H1 (cell line): ENCODE measurements around the gene KCNH6. TPM values are rescaled to one million over a fixed set of nuclear protein-coding genes. Genes with fewer than 3 reads are reported as not detected.

Source experiments
- CTCF ChIA-PET: fragments of 300-600 bp; sonication (Branson Sonifier 250); formaldehyde crosslinking; loops from one replicate; lab custom pipeline; 2021; ENCODE audit not compliant: partially characterized antibody; lab: Charles Lee
- POLR2A ChIA-PET: fragments of 300-600 bp; sonication (Branson Sonifier 250); formaldehyde crosslinking; loops from one replicate; lab custom pipeline; 2021; ENCODE audit warnings: inconsistent platforms; ENCODE audit not compliant: partially characterized antibody; lab: Charles Lee
- DNase-seq, 2 experiments: peaks; one replicate each; pipeline versions ENCODE4 v3.0.0 to v3.0.0-alpha.2; 2010 to 2022; ENCODE audit warnings: low spot score in 2 of 2, low read depth in 1 of 2, mixed read lengths in 1 of 2
- FAIRE-seq: peaks from 2 replicates; lab custom pipeline; 2011; peaks lifted over from hg19 to GRCh38; lab: Jason Lieb, UNC
- H2AFZ ChIP-seq: 2 replicates; pipeline ENCODE4 v1.8.1; 2012; ENCODE audit warnings: low read length, inconsistent platforms
- H2AK5ac ChIP-seq: 2 replicates; pipeline ENCODE4 v1.6.1; 2013; ENCODE audit warnings: low read depth, low read length
- H2BK120ac ChIP-seq: replicated peaks from 2 replicates; pipeline ENCODE3; 2013; ENCODE audit warnings: low read depth, low read length, inconsistent platforms
- H2BK12ac ChIP-seq: 2 replicates; pipeline ENCODE4 v1.6.1; 2013; ENCODE audit warnings: low read depth, low read length
- H2BK15ac ChIP-seq: 2 replicates; pipeline ENCODE4 v1.6.1; 2013; ENCODE audit warnings: low read length
- H2BK20ac ChIP-seq: 2 replicates; pipeline ENCODE4 v1.6.1; 2013; ENCODE audit warnings: low read length
- H2BK5ac ChIP-seq: 2 replicates; pipeline ENCODE4 v1.6.1; 2013; ENCODE audit warnings: low read depth, low read length
- H3K14ac ChIP-seq: 2 replicates; pipeline ENCODE4 v1.6.1; 2013; ENCODE audit warnings: inconsistent platforms; ENCODE audit not compliant: insufficient read length
- H3K18ac ChIP-seq: 2 replicates; pipeline ENCODE4 v1.6.1; 2013; ENCODE audit warnings: low read length; ENCODE audit errors: extremely low read depth
- H3K23ac ChIP-seq: 2 replicates; pipeline ENCODE4 v1.6.1; 2013; ENCODE audit warnings: inconsistent platforms; ENCODE audit not compliant: insufficient read length
- H3K23me2 ChIP-seq: 2 replicates; pipeline ENCODE4 v1.6.1; 2013; ENCODE audit warnings: low read depth, low read length
- H3K27ac ChIP-seq: 2 replicates; pipeline ENCODE4 v1.6.1; 2011; ENCODE audit warnings: low read depth, low read length, inconsistent platforms
- H3K27me3 ChIP-seq, 4 experiments: replicated peaks in 1 of 4; 1 replicate in 1 of 4; 2 replicates in 3 of 4; pipeline versions ENCODE4 v1.6.1 to v1.8.1; 2011 to 2013; ENCODE audit warnings: low read length in 3 of 4, mild to moderate bottlenecking in 3 of 4, inconsistent platforms in 2 of 4, mixed read lengths in 2 of 4, moderate library complexity in 1 of 4; ENCODE audit not compliant: control insufficient read depth in 3 of 4, insufficient read depth in 3 of 4; ENCODE audit errors: extremely low read depth in 1 of 4
- H3K36me3 ChIP-seq, 4 experiments: 2 replicates each; pipeline versions ENCODE4 v1.6.1 to v1.8.1; 2011 to 2013; ENCODE audit warnings: mild to moderate bottlenecking in 4 of 4, low read length in 3 of 4, moderate library complexity in 2 of 4, control low read depth in 1 of 4, inconsistent platforms in 1 of 4; ENCODE audit not compliant: insufficient read depth in 4 of 4, control insufficient read depth in 2 of 4
- H3K4ac ChIP-seq: replicated peaks from 2 replicates; pipeline ENCODE3; 2013; ENCODE audit warnings: low read length, low read depth, mixed read lengths, inconsistent platforms; ENCODE audit not compliant: insufficient read length
- H3K4me1 ChIP-seq, 4 experiments: replicated peaks in 1 of 4; 1 replicate in 1 of 4; 2 replicates in 3 of 4; pipeline versions ENCODE4 v1.6.1 to v1.8.1; 2011 to 2013; ENCODE audit warnings: low read length in 3 of 4, inconsistent platforms in 2 of 4, mixed read lengths in 1 of 4; ENCODE audit not compliant: insufficient read depth in 4 of 4, control insufficient read depth in 3 of 4
- H3K4me2 ChIP-seq, 2 experiments: 2 replicates each; pipeline versions ENCODE4 v1.6.1 to v1.8.1; 2011 to 2013; ENCODE audit warnings: low read depth in 2 of 2, low read length in 2 of 2, control low read depth in 1 of 2, inconsistent platforms in 1 of 2, mild to moderate bottlenecking in 1 of 2; ENCODE audit not compliant: insufficient read depth in 1 of 2
- H3K4me3 ChIP-seq, 4 experiments: fragments of 200-600, 300-600 bp in 1 of 4; sonication (generic), shearing (Covaris generic), sonication (Bioruptor Twin) in 1 of 4; 2 replicates each; pipeline versions ENCODE4 v1.5.1 to v1.8.1; 2011 to 2016; ENCODE audit warnings: low read length in 4 of 4, low read depth in 3 of 4, control low read depth in 2 of 4, inconsistent platforms in 2 of 4, mild to moderate bottlenecking in 2 of 4, mixed read lengths in 1 of 4, moderate library complexity in 1 of 4; ENCODE audit not compliant: insufficient read depth in 2 of 4; ENCODE audit errors: extremely low read depth in 1 of 4
- H3K56ac ChIP-seq: replicated peaks from 2 replicates; pipeline ENCODE3; 2013; ENCODE audit warnings: low read depth, mild to moderate bottlenecking, mixed read lengths, low read length, inconsistent platforms; ENCODE audit not compliant: insufficient read length
- H3K79me1 ChIP-seq: 2 replicates; pipeline ENCODE4 v1.6.1; 2013; ENCODE audit warnings: low read depth, low read length, control low read depth
- H3K79me2 ChIP-seq, 2 experiments: 2 replicates each; pipeline versions ENCODE4 v1.6.1 to v1.8.1; 2012 to 2013; ENCODE audit warnings: low read length in 2 of 2, mild to moderate bottlenecking in 2 of 2, inconsistent platforms in 1 of 2; ENCODE audit not compliant: insufficient read depth in 2 of 2, control insufficient read depth in 1 of 2
- H3K9ac ChIP-seq, 4 experiments: replicated peaks in 1 of 4; 1 replicate in 1 of 4; 2 replicates in 3 of 4; pipeline versions ENCODE4 v1.6.1 to v1.8.1; 2011 to 2013; ENCODE audit warnings: low read depth in 3 of 4, low read length in 3 of 4, control low read depth in 2 of 4, mild to moderate bottlenecking in 2 of 4, moderate library complexity in 2 of 4, inconsistent platforms in 1 of 4; ENCODE audit errors: extremely low read depth in 1 of 4
- H3K9me3 ChIP-seq, 2 experiments: 2 replicates each; pipeline versions ENCODE4 v1.6.1 to v1.8.1; 2012 to 2013; ENCODE audit warnings: mild to moderate bottlenecking in 2 of 2, moderate library complexity in 2 of 2, control low read depth in 1 of 2, inconsistent platforms in 1 of 2, low read depth in 1 of 2, low read length in 1 of 2, mixed read lengths in 1 of 2; ENCODE audit not compliant: insufficient read depth in 2 of 2
- H4K20me1 ChIP-seq, 2 experiments: replicated peaks in 1 of 2; 2 replicates each; pipeline versions ENCODE3 to v1.8.1; 2011 to 2013; ENCODE audit warnings: inconsistent platforms in 2 of 2, low read length in 2 of 2, mild to moderate bottlenecking in 1 of 2; ENCODE audit not compliant: insufficient read depth in 2 of 2, control insufficient read depth in 1 of 2
- H4K5ac ChIP-seq: 2 replicates; pipeline ENCODE4 v1.6.1; 2013; ENCODE audit warnings: low read length, low read depth, mixed read lengths, inconsistent platforms; ENCODE audit not compliant: insufficient read length
- H4K8ac ChIP-seq: 2 replicates; pipeline ENCODE4 v1.8.0; 2013; ENCODE audit warnings: mild to moderate bottlenecking, moderate library complexity, low read length, inconsistent platforms; ENCODE audit not compliant: insufficient read depth; ENCODE audit errors: extremely low read depth
- H4K91ac ChIP-seq: replicated peaks from 2 replicates; pipeline ENCODE3; 2013; ENCODE audit warnings: low read length, mixed read lengths, inconsistent platforms; ENCODE audit not compliant: insufficient read length
- HDAC2 ChIP-seq, 2 experiments: fragments of 300-600 bp in 1 of 2; sonication (generic) in 1 of 2; IDR thresholded peaks; 2 replicates each; pipeline ENCODE4 v1.6.1; 2011 to 2012; ENCODE audit warnings: low read depth in 2 of 2, low read length in 2 of 2, mild to moderate bottlenecking in 2 of 2, moderate library complexity in 2 of 2, borderline replicate concordance in 1 of 2, inconsistent platforms in 1 of 2
- RAD21 ChIP-seq, 2 experiments: IDR thresholded peaks in 1 of 2; conservative IDR thresholded peaks in 1 of 2; 2 replicates each; pipeline ENCODE4 v1.6.1; 2011; ENCODE audit warnings: low read depth in 2 of 2, low read length in 2 of 2, improper control_type of control experiment in 1 of 2, inconsistent platforms in 1 of 2, mild to moderate bottlenecking in 1 of 2, moderate library complexity in 1 of 2
- WGBS, 2 experiments: shearing (Covaris generic) in 1 of 2; methylation state at CpG; one replicate each; pipeline versions ENCODE4 v1.1.6 to v1.1.7; 2013 to 2015; ENCODE audit warnings: low lambda C conversion rate in 2 of 2, mixed read lengths in 2 of 2, inconsistent platforms in 1 of 2, low coverage in 1 of 2, missing lambda C conversion rate in 1 of 2; ENCODE audit not compliant: insufficient replicate concordance in 2 of 2, insufficient coverage in 1 of 2, insufficient read length in 1 of 2; ENCODE audit errors: extremely low coverage in 1 of 2, missing lambda C conversion rate in 1 of 2; 5-methylcytosine and 5-hydroxymethylcytosine counted together
- polyA plus RNA-seq, 7 experiments: library from polyadenylated mRNA; depleted of rRNA in 3 of 7; stranded (reverse) in 5 of 7; unstranded in 2 of 7; fragments of >200 nt in 5 of 7; fragments of 200-250 nt in 2 of 7; gene quantifications; 1 replicate in 5 of 7; 2 replicates in 1 of 7; 4 replicates in 1 of 7; pipeline versions ENCODE4 v1.2.1 to v1.2.3, GENCODE V29; 2011 to 2013; ENCODE audit warnings: missing spikeins in 2 of 7, mixed read lengths in 2 of 7
- total RNA-seq: library from RNA; stranded (reverse); fragmentation: NEBNext Ultra II Directional; extraction: Animal tissue kit (Norgen Biotek cat#: 25700); gene quantifications from 2 replicates; pipeline ENCODE4 v1.2.1, GENCODE V29; 2021

The KCNH6 gene
- total and polyA plus RNA-seq, 2 of the 8 experiments (the other 6 are each of a cell fraction or from before 2014, with no cell fraction given): 1.8 to 3.6 TPM

- 98% methylated on average over 6 of the region's 6 CpGs; no CpG with 5 or more reads in 1 of the 2 experiments for WGBS, 2 experiments
- Histone ChIP-seq H3K56ac (no peak overlapping the region), H3K4ac (no peak overlapping the region), H2BK5ac (no peak overlapping the region), H3K9ac (no peak overlapping the region), H3K14ac (no peak overlapping the region), H3K27me3 (peaks cover 0 to 4% (median 0%) of the 10 kb centered on the region in 4 experiments; a peak in 1 of 7 replicates), H3K9me3 (no peaks in the 10 kb centered on the region), H2AFZ (no peak overlapping the region), H3K36me3 (no peaks in the 10 kb centered on the region), H4K91ac (no peak overlapping the region), H2BK12ac (no peak overlapping the region), H4K20me1 (peaks cover 0 to 2% of the 10 kb centered on the region in 2 experiments), H2BK15ac (no peak overlapping the region), H4K8ac (no peak overlapping the region), H2BK120ac (no peak overlapping the region), H2AK5ac (no peak overlapping the region), H3K23me2 (no peaks in the 10 kb centered on the region), H3K4me3 (no peak overlapping the region), H3K23ac (no peak overlapping the region), H3K18ac (no peak overlapping the region), H3K27ac (no peak overlapping the region), H3K79me1 (no peaks in the 10 kb centered on the region), H2BK20ac (no peak overlapping the region), H4K5ac (no peak overlapping the region), H3K4me2 (no peak overlapping the region), H3K79me2 (no peaks in the 10 kb centered on the region), H3K4me1 (peaks cover 0 to 4% (median 2%) of the 10 kb centered on the region in 4 experiments; a peak in 2 of 7 replicates)
- POLR2A ChIA-PET: interaction anchor here (1.1 kb wide), 1 partner anchor 15 kb away, joined by 3 read pairs; no protein-coding TSS in a partner anchor
- no peak for FAIRE-seq
- no peak for DNase-seq
- CTCF ChIA-PET: interaction anchor here (0.9 to 7.2 kb wide), 4 partner anchors 10 to 67 kb away, joined by 3 to 66 read pairs (median 3); partner anchors contain the start of gene ACE
- TF ChIP-seq RAD21 (IDR thresholded peaks at IDR 0.05 in 1 of 2, conservative IDR thresholded peaks at IDR 0.05 in 1 of 2; ENCODE audit: low read depth in 2 of 2, low read length in 2 of 2) (no peak), HDAC2 (IDR thresholded peaks at IDR 0.05; ENCODE audit: borderline replicate concordance in 1 of 2, low read depth in 2 of 2, low read length in 2 of 2) (no peak)
These were observed 30.2 kb upstream of the KCNH6 start for GRCh38 chr17:63492940-63493339.
